Prostate gland (tissue), 2 donors: Measurements from ENCODE around the gene GTF2F1. TPM values are rescaled to one million over a fixed set of nuclear protein-coding genes. Genes with fewer than 3 reads are reported as not detected.
A peak's percentile ranks its signal among the peaks of the same experiment; 100 is the strongest.

Source experiments
- DNase-seq: peaks from one replicate; pipeline ENCODE4 v3.0.0-alpha.2; 2019; ENCODE audit warnings: low spot score
- H3K27ac ChIP-seq, 2 donors: fragments of 200-600 bp; sonication (generic); 2 replicates each; pipeline ENCODE4 v1.5.1; 2017 to 2019
- H3K27me3 ChIP-seq: fragments of 200-600 bp; sonication (generic); replicated peaks from 2 replicates; pipeline ENCODE4 v1.5.1; 2019; ENCODE audit not compliant: insufficient read depth
- H3K36me3 ChIP-seq, 2 donors: fragments of 200-600 bp; sonication (generic); 1 replicate in 1 of 2; 2 replicates in 1 of 2; pipeline versions ENCODE4 v1.5.1 to v1.8.1; 2017 to 2019
- H3K4me1 ChIP-seq: fragments of 200-600 bp; sonication (generic); replicated peaks from 2 replicates; pipeline ENCODE4 v1.5.1; 2019
- H3K4me3 ChIP-seq, 2 donors: fragments of 200-600 bp; sonication (generic); 2 replicates each; pipeline ENCODE4 v1.5.1; 2017 to 2019
- H3K9me3 ChIP-seq: fragments of 200-600 bp; sonication (generic); 2 replicates; pipeline ENCODE4 v1.5.1; 2017
- CTCF ChIP-seq, 4 experiments: fragments of 200-600 bp in 2 of 4; fragments of 450-650 bp in 2 of 4; sonication (generic) in 2 of 4; IDR thresholded peaks; 1 replicate in 3 of 4; 2 replicates in 1 of 4; pipeline ENCODE4 v1.5.1; 2016 to 2019; ENCODE audit warnings: antibody characterized with exemption in 4 of 4, mild to moderate bottlenecking in 2 of 4, moderate library complexity in 2 of 4
- POLR2A ChIP-seq: fragments of 450-650 bp; IDR thresholded peaks from one replicate; pipeline ENCODE4 v1.6.1; 2016; ENCODE audit warnings: antibody characterized with exemption, mild to moderate bottlenecking
- POLR2AphosphoS5 ChIP-seq: sonication (generic); formaldehyde crosslinking; IDR thresholded peaks from one replicate; pipeline ENCODE4 v1.6.1; 2017; ENCODE audit warnings: antibody characterized with exemption
- WGBS: methylation state at CpG from one replicate; pipeline ENCODE4 v1.1.5; 2018; 5-methylcytosine and 5-hydroxymethylcytosine counted together
- intact Hi-C: fragments of 100-400 bp; cut with DNase I; formaldehyde crosslinking; loops from one replicate; pipeline ENCODE4 v1.14.2; 2022
- total RNA-seq, 2 donors: library from RNA; depleted of rRNA; stranded (reverse); fragments of >200 nt; gene quantifications; one replicate each; pipeline ENCODE4 v1.1.0, GENCODE V29; 2016

Gene GTF2F1
- total RNA-seq, 2 donors from 2014 or later, result 70.7 to 82.7 TPM

GRCh38 chr19:6427131-6427530, 34.2 kb upstream of the GTF2F1 start:
- Histone ChIP-seq H3K27me3 (no peaks in the 10 kb centered on the region), H3K9me3 (no peaks in the 10 kb centered on the region), H3K27ac (no peak overlapping the region), H3K36me3 (no peaks in the 10 kb centered on the region), H3K4me1 (peaks cover 5% of the 10 kb centered on the region), H3K4me3 (no peak overlapping the region)
- WGBS, result 94% methylated on average over 18 of the region's 18 CpGs
- no peak for DNase-seq
- intact Hi-C loops, result no loop called here
- TF ChIP-seq CTCF (IDR thresholded peaks at IDR 0.05) (no peak), POLR2AphosphoS5 (no peak), POLR2A (no peak)

- Histone ChIP-seq H3K36me3 (no peaks in the 10 kb centered on the region), H3K27ac (peak overlapping the region; percentile 68 to 73), H3K9me3 (no peaks in the 10 kb centered on the region), H3K4me1 (peaks cover 5% of the 10 kb centered on the region), H3K27me3 (no peaks in the 10 kb centered on the region), H3K4me3 (no peak overlapping the region)
- intact Hi-C loops, result loop anchor here (2.0 kb wide), 1 partner anchor 33 kb away; the partner anchor contains the start of gene GTF2F1
- TF ChIP-seq POLR2AphosphoS5 (no peak), CTCF (IDR thresholded peaks at IDR 0.05) (no peak), POLR2A (no peak)
- DNase-seq, result no peak
- 94% methylated on average over 21 of the region's 21 CpGs for WGBS
Measured at GRCh38 chr19:6425732-6426620, 33.0 kb upstream of the GTF2F1 start.

GRCh38 chr19:6424939-6425731, 32.2 kb upstream of the GTF2F1 start:
- no peaks in the 10 kb centered on the region for H3K27me3 ChIP-seq
- no peaks in the 10 kb centered on the region for H3K9me3 ChIP-seq
- peaks cover 0 to 3% of the 10 kb centered on the region in 2 donors for H3K36me3 ChIP-seq
- TF ChIP-seq POLR2A (no peak), CTCF (IDR thresholded peaks at IDR 0.05) (peak in 2 of 4 experiments; percentile 21 to 30), POLR2AphosphoS5 (peak; percentile 90)
- H3K4me3 ChIP-seq, result peak overlapping the region in 1 of 2 donors; percentile 75
- peak; percentile 100 for DNase-seq
- peak overlapping the region; percentile 68 to 73 for H3K27ac ChIP-seq
- intact Hi-C loops, result loop anchor here (2.0 to 5.0 kb wide), 2 partner anchors 32 to 153 kb away; partner anchors contain the start of gene GTF2F1
- WGBS, result 6% methylated on average over 43 of the region's 43 CpGs
- H3K4me1 ChIP-seq, result peaks cover 5% of the 10 kb centered on the region

- intact Hi-C loops, result loop anchor here (2.0 to 5.0 kb wide), 2 partner anchors 32 to 152 kb away; partner anchors contain the start of gene GTF2F1
Measured at GRCh38 chr19:6424195-6424938, 31.4 kb upstream of the GTF2F1 start, which contains the start of gene KHSRP. Gene KHSRP (minus strand): TSS chr19:6424811. CDS start chr19:6424701, 110 bp downstream.

More at GRCh38 chr19:6424195-6424938, 31.4 kb upstream of the GTF2F1 start, which contains the start of gene KHSRP:
- peaks cover 0 to 11% of the 10 kb centered on the region in 2 donors for H3K36me3 ChIP-seq
- H3K4me1 ChIP-seq, result peaks cover 5% of the 10 kb centered on the region
- H3K4me3 ChIP-seq, result peak within 1 kb of the TSS; percentile 73 to 75
- H3K27ac ChIP-seq, result peak within 1 kb of the TSS; percentile 73 to 74
- H3K9me3 ChIP-seq, result no peaks in the 10 kb centered on the region
- no peaks in the 10 kb centered on the region for H3K27me3 ChIP-seq
- under 1% methylated on average over 38 of the region's 114 CpGs for WGBS
- TF ChIP-seq POLR2A (peak; percentile 92), CTCF (IDR thresholded peaks at IDR 0.05) (no peak)
- DNase-seq, result no peak
